ENCODE results near the gene LYPD1. TPM values are rescaled to one million over a fixed set of nuclear protein-coding genes. Genes with fewer than 3 reads are reported as not detected.

The LYPD1 gene
- total RNA-seq, 2 donors from 2014 or later, result 0.28 TPM; not detected in 1

DNA sequence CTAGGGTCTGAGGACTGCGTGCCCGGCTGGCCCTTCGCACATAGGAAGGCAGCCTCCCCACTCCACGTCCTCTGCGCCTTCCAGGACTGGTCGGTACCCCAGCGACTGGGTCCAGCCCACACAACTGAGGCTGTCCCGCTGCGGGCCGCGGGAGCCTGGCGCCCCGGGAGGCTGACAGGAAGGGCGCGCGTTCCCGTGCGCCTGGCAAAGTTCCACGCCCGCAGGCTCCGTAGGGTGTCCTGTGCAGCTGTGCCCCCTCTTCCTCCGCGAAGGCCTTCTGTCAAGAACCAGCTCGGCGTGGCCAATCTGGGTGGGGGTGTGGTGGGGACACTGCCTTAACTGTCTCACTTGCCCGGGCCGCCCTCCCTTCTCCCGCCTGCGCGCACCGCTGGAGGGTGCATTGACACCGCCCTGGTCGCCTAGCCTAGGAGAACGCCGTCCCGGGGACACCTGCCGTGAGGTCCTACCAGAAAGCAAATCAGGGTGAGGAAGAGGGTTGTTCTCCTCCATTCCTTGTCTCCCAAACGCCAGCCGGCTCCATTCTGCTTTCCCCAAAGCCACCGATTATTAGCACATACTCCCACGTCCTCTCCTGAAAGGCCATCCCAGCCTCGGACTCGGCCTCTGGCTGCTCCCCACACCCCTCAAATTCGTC lies 618 bp upstream of the LYPD1 start:
- peak in 1 of 2 donors; percentile 20 for DNase-seq
- intact Hi-C loops (cut with DNase I, micrococcal nuclease), result no loop called here
- peak; percentile 56 for ATAC-seq

DNA sequence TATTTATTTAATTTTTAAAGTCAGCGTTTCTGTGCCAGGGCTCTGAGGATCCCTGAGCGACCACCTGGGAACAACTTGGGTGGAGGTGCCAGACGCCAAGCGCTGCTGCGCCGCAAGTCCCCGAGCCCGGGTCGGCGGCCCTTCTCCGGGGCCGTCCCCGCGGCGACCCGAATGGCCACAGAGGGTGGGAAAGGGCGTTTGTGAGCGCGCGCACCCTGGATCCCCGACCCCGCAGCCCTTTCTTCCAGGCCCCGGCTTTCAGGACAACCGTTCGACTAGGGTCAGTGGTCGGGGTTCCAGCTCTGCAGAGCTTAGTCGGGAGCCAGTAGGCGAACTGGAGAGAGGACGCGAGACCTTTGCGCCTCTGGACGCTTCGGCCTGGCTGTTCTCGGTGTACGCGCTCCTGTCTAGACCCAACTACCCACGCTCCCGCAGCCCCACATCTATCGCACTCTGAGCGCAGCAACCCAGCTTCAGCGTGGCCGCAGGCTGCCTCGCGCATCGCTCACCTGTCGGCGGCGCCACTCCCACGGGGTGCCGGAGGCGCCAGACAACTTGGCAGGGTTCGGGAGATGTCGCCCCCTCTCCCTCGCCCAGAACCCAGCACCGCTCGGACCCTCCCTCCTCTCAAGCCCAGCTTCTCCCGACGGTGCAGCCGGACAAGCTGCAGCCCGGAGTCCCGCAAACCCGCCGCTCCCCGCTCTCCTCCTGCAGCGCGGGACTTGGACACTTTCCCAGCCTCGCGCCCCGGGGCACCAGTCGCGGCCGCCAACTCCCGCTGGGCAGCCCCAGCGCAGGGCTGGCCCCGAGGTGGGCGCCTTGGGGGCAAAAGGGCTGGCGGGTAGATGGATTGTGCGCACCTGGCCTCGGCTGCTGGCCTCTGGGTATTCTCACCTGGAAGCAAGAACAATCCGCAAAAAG lies 758 bp downstream of the LYPD1 start:
- ATAC-seq (peak; percentile 27), DNase-seq (peak in 1 of 2 donors; percentile 8)
- intact Hi-C loops (cut with DNase I, micrococcal nuclease), result no loop called here

DNA sequence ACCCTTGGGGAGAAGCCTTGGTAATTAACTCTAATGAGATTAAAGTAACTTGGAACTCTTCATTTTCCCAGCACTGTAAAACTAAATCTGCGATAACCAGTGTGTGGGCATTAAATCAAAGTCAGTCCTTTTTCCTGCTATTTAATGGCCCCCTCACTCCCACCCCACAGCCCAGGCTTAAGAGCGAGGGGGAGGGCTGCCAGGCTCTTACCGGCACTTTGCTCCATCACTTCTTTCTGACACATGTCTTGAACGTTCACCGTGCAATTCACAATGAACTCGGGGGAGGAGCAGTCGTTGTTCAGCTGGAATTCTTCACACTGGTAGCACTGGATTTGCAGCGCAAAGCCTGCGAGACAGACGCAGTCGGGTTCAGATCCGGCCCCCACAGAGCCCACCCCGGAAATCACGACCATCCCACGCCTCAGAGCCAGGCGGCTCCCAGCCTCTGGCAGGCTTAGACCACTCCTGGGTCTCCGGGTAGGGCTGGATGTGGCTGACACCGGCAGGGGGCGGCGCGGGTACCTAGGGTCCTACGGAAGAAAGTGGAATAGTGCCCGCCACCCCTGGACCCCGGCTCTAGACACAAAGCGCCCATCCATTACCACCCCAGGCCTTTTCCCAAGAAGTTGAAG lies 1.7 kb downstream of the LYPD1 start:
- DNase-seq, result no peak
- intact Hi-C loops (cut with DNase I, micrococcal nuclease), result no loop called here
- ATAC-seq, result no peak

DNA sequence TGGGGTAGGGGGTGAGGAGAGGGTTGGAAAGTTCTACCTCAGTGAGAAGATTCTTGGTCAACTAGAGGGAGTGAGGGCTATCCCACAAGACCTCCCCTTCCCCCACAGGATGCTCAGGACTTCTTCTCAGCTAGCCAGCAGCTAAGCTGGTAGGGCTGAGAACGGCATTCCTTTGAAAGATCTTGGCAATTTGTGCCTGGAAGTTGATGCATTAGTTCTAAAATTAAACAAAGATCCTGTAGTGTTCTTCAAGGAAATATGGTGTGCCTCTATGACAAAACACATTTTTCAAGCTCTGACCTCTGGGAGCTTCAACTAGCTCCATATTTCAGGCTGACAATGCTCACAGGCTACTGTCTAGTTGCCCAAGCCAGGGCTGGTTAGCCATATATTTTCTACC lies 2.3 kb downstream of the LYPD1 start:
- intact Hi-C loops (cut with DNase I, micrococcal nuclease), result no loop called here
- DNase-seq, result no peak
- no peak for ATAC-seq

DNA sequence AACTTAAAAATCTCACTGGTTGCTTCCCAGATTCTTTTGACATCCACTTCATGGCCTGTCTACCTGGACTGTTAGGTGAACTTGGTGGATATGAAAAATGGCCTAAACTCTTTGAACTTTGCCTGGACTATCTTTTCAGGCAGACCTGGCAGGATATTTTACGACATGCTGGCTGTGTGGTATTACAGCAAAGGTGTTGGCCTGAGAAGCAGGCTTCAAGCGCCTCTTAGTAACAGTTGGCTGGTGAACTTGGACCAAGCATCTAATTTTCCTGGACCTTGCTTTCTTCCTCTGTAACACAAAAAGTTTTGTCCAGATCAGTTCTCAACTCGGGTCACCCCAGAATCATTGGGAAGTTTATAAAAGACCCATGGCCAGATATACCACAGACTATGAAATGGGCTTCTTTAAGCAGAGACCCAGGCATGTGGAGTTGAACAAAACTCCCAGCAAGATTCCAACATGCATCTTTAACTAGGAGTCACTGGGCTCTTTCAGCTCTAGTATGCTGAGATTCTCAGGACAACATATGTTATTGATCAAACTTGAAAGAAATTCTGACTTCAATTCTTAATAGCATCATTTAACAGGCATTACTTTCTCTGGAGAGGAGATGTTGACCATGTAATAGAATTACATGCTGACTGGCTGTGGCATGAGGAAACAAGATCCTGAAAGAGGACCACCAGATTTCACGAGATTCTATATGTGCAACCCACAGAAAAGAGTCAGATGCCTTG lies 4.4 kb downstream of the LYPD1 start:
- ATAC-seq (no peak), DNase-seq (no peak)
- intact Hi-C loops (cut with DNase I, micrococcal nuclease), result no loop called here

DNA sequence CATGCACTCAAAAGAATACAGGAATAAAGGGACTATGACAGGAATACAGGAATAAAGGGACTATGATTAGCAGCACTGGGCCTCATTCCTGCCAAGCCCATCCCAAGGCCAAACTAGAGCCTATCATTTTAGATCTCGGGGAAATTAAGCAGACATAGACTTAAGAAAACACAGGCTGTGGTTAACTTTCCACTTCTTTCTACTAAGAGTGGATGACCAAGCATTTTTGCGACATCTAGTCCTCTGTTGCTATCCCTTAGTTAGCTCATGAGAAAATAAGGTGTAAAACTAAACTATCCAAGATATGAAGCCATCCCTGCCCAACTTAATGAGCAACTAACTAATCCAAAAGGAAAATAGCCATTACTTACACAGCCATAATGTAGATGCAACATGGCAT lies 5.9 kb downstream of the LYPD1 start:
- intact Hi-C loops (cut with DNase I, micrococcal nuclease), result no loop called here
- DNase-seq (no peak), ATAC-seq (no peak)

DNA sequence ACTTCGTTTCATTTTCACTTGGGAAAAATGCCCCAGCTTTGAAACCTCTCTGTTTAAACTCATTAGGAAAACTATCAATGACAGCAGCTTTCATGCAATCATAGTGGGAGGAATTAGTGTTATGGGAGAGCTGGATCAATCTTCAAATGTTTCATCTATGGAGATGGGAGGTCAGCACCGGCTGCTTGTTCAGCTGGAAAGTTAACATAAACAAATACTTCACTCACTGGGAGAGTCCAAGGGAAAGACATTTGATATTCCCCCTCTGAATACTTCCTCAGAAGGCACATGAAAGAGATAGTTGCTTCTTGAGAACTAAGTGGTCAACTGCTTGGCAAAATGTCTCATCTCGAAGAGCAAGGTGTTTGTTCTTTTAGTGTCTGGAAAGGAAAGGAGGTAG lies 7.3 kb downstream of the LYPD1 start:
- intact Hi-C loops (cut with DNase I, micrococcal nuclease), result no loop called here
- DNase-seq (no peak), ATAC-seq (no peak)

DNA sequence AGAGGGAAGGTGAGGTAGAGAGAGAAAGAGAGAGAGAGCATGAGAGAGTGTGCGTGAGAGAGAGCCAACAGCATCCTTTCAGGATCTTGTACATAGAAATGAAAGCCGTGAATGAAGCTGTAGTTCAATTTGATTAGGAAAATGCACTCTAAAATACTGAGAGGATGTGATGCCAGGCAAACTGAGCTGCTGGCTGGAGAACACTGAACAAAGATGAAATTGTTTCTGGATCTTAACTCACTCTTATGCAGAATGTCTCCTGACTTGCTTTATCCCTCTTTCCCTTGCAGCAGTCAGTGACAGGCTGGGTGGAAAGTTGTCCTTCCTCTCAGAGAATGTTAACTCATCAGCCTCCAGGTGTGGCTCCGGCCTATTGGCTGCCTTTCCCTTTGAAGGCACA lies 10.7 kb downstream of the LYPD1 start:
- no peak for DNase-seq
- intact Hi-C loops (cut with DNase I, micrococcal nuclease), result no loop called here
- ATAC-seq, result no peak

DNA sequence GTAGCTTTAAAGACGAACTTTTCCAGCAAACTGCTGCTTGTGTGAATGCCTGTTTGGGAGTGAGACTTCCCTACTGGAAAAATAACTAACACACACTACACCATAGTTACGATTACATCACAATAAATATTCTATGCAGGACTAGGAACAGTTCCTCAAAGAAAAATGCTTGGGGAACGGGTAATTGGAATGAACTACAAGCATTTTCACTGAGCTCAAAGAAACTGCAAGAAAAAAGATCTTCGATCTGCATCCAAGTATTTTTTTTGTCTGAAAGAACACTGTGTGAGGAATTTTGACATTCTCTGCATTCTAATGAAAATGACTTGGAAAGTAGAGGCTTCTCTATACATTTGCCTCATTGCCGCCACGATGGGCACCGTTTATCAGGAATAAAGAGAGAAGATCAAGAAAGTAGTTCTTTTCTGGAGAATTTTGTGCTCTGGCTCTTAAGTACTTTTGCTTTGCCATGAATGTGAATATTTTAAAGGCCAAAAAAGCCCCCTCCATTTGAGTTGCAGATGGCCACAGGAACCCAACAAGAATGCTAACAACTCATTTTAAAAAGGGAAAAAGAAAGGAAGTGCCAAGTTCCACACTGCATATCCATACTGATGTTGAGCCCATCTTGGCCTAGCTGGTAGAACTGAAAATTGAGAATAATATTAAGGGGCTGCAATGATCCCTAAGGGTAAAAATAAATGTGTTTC lies 13.6 kb downstream of the LYPD1 start:
- no peak for DNase-seq
- intact Hi-C loops (cut with DNase I, micrococcal nuclease), result no loop called here
- no peak for ATAC-seq

DNA sequence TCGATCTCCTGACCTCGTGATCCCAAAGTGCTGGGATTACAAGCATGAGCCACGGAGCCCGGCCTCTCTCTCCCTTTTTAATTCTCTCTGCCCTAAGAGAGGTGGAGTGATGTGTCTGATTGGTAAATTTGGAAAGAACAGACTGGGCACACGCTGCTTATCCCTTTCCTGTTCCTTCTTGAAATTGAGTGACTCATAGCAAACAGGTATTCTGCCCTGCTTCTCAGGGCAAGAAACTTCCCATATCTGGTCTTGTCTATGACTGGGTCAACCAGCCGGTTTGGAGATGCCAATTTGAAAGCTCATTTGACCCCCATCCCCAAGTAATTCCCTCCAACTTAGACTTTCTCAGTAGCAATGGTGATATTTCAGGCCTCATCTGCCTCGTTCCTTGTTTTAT lies 15.0 kb downstream of the LYPD1 start:
- DNase-seq (no peak), ATAC-seq (no peak)
- intact Hi-C loops (cut with DNase I, micrococcal nuclease), result no loop called here

DNA sequence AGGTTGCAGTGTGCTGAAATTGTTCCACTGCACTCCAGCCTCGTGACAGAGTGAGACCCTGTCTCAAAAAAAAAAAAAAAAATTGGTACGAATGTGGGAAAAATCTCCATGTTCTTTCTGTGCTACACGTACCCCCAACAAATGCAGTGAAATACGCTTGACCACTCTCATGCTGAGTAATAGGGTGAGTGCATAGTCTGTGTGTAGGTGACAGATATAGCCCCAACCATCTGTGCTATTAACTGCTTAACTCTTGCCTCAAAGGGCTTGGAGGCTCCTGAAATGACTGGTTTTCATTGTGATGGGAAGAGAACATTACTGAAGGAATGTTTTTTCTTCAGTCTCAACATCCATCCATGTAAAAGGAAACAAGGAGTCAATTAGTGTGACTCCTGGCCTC lies 15.7 kb downstream of the LYPD1 start:
- ATAC-seq (no peak), DNase-seq (no peak)
- intact Hi-C loops (cut with DNase I, micrococcal nuclease), result no loop called here

DNA sequence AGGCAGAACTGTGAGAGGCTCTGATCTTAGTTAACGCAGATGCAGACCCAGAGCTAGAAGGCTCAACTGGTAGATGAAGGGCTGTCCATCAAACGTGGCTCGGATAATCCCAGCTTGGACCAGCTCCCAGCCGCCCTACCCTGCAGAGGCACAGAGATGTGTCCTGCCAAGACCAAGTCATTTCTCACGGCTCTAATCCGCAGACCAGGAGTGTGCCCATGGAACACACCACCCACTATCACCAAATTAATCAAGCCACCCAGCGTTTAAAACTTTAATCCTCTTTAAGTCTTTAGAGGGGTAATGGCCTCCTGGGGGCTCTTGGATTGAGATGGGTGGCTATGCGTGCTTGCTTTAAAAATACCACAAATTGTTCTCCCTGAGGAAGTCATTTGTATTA lies 17.5 kb downstream of the LYPD1 start:
- no peak for DNase-seq
- intact Hi-C loops (cut with DNase I, micrococcal nuclease), result no loop called here
- ATAC-seq, result no peak

DNA sequence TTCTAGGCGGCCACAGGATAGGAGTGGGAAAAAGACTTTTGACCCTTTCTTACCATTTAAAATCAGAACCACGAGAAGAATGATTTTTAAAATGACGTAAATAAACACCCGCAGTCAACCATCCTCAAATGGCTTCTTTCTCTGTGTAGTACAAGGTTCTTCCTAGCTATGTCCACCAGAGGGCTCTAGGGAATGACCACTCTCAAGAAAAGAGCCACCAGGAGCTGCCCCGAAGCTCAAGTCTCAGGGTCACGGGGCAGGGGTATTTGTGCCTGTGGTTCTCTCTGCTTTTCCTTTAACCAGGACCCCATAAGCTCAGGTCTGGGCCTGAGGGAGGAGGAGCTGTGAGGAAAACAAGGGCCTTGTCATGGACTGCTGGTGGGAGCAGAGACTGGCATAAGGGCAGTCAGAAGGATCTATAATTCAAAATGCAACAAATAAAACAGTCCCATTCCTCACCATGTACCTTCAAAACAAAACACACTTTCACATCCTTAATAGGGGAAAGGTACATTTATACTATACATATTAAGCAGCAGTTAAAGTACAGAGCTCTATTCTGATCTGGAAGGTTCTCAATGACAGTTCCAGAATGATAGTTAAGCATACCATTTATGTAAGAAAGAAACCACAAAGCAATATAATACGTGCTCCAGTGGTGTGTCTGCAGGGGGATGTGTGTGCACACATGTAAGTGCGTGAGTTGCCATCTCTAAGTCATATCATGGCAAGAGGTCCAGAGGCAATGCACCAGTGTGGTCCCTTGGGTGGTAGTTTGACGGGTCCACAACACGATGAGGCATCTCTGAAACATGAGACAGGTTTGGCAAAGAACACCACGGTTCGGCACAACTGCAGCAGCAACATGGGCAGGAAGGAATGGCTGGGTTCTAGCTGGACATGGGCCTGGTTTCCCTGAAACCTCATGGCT lies 18.6 kb downstream of the LYPD1 start:
- no peak for ATAC-seq
- intact Hi-C loops (cut with DNase I, micrococcal nuclease), result no loop called here
- DNase-seq, result no peak

DNA sequence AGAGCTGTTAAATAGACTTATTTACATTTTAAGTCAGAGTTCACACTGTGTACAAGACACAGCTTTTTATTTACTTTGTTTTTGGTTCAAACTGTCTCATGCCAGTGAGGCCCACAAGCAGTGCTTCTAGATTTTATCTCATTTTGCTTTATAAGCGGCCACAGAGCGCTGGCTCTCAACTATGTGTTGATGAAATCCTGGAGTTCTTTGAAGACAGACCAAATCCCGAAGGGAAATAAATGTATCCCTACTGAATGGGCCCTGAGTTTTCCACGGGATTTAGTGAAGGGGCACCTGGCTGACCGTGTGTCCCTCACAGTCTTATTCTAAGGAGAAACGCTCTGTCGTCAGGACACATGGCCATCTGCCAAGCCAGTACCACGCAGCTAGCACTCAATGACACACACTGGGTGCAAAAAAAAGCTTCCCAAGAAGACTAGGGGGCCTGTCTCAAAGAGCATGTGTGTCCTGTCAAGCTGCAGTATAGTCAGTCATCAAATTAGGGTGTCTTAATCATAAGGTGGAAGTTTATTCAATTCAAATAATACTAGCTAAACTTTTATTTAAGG lies 23.4 kb downstream of the LYPD1 start:
- DNase-seq (no peak), ATAC-seq (no peak)
- intact Hi-C loops (cut with DNase I, micrococcal nuclease), result no loop called here

DNA sequence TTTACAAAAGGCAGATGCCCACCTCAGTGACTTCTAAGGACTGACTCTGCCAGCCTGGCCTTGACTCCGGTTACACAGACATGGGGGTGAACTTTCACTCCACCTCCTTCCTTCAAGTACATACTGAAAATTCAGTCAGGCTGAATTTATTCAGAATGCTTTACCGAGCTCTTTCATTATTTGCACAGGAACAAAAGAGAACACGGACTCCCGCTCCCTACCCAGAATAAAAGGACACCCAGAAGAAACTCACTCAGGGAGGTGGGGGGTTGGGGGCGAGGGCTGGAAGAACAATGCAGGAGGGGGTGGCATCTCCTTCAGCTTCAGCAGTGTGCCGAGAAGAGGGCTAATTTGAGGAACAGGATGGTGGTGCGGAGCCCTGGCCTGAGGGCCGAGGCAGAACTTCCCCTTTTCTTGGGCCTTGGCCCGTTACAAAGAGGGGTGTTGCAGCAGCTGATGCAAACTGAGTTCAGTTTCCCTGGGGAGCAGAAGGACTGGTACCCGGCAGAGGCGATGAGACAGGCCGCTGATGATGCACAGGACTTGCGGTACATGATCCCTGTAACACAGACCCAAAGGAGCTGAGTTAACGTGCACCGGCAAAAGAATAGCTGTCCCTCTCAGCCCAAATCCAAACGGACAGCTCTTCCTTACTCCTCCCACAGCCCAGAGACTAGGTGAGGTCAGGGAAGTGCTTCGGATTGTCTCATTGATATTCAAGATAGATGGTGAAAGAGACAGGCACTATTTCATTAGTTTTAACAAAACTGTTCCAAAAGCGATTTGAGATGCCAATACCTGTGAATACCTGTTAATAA lies 24.1 kb downstream of the LYPD1 start:
- intact Hi-C loops (cut with DNase I, micrococcal nuclease), result no loop called here
- no peak for ATAC-seq
- DNase-seq, result no peak

DNA sequence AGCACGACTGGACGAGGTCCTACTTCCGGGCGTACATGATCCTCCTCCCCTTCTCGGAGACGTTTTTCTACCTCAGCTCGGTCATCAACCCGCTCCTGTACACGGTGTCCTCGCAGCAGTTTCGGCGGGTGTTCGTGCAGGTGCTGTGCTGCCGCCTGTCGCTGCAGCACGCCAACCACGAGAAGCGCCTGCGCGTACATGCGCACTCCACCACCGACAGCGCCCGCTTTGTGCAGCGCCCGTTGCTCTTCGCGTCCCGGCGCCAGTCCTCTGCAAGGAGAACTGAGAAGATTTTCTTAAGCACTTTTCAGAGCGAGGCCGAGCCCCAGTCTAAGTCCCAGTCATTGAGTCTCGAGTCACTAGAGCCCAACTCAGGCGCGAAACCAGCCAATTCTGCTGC lies 24.8 kb downstream of the LYPD1 start:
- intact Hi-C loops (cut with DNase I, micrococcal nuclease), result no loop called here
- no peak for DNase-seq
- ATAC-seq, result no peak

DNA sequence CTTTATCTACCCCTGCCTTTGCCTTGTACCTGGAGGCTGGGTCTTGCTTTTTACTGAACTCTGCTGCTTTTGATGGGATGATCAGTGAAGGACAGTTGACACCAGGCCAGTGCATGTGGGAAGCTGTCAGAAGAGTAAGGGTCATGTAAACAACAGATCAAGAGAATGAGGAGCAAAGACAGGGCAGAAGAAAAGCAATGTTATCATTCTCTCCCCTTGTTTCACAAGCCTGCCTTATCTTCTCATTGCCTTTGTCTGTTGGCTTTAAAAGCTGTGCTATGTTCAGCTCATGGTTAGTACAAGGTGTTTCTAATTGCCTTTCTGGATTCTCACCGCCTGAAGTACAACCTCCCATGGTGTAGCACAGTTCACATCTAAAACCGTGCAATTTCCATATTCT lies 27.6 kb downstream of the LYPD1 start:
- no peak for DNase-seq
- intact Hi-C loops (cut with DNase I, micrococcal nuclease), result no loop called here
- no peak for ATAC-seq
